ENCODE measurements around the gene KRTAP4-2.
"Not testable (repeated sequence)": the region's sequence is repeated elsewhere in the genome, so short reads cannot be mapped to it uniquely, and the experiment has no call there.

Gene KRTAP4-2

GRCh38 chr17:41177727-41178271 is at the start of gene KRTAP4-2:
Gene KRTAP4-2, minus strand, starts transcription at chr17:41178221. Its CDS starts 57 bp downstream, at chr17:41178164.
- no peak for DNase-seq
- in situ Hi-C loops (cut with HindIII; ENCODE audit: low pct_ligation_motif_present, low pct_unique_long_range_greater_than_20kb, low sequenced_read_pairs): no loop called here

DNA sequence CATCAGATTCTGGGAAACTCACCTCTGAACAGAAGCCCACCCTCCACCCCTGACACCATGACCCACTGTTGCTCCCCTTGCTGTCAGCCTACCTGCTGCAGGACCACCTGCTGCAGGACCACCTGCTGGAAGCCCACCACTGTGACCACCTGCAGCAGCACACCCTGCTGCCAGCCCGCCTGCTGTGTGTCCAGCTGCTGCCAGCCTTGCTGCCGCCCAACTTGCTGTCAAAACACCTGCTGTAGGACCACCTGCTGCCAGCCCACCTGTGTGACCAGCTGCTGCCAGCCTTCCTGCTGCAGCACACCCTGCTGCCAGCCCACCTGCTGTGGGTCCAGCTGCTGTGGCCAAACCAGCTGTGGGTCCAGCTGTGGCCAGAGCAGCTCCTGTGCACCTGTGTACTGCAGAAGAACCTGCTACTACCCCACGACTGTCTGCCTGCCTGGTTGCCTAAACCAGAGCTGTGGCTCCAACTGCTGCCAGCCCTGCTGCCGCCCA is 48.6 kb upstream of the KRTAP4-2 start, which contains the start of gene KRTAP9-2:
KRTAP9-2 (plus strand) TSS at position 51 of the 498 bp plus-strand sequence; CDS start at position 58, 7 bp downstream.
- in situ Hi-C loops (cut with HindIII; ENCODE audit: low pct_ligation_motif_present, low pct_unique_long_range_greater_than_20kb, low sequenced_read_pairs): not testable (repeated sequence)

GRCh38 chr17:41226051-41226450 is 48.0 kb upstream of the KRTAP4-2 start:
- no peak for DNase-seq

More for the DNA sequence above, 48.6 kb upstream of the KRTAP4-2 start, which contains the start of gene KRTAP9-2:
- not testable (repeated sequence) for DNase-seq

DNA sequence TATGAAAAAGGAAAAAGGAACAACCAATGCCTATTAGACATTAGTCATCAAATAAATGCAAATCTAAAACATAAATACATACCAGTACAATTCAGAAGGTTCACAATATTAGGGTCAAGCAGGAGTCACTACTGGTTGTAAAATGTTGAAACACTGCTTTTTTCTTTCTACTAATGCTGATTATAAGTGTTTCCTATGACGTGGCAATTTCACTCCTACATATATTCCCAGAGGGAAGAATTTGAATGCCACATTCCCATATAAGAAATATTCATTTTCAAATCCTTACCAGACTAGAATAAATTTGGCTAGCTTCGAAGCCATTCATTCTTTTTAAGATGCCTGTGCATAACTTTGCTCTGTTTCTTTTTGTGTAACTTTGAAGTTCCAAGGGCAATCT is 45.8 kb upstream of the KRTAP4-2 start:
- in situ Hi-C loops (cut with HindIII; ENCODE audit: low pct_ligation_motif_present, low pct_unique_long_range_greater_than_20kb, low sequenced_read_pairs): no loop called here
- no peak for DNase-seq

More at GRCh38 chr17:41226051-41226450, 48.0 kb upstream of the KRTAP4-2 start:
- in situ Hi-C loops (cut with HindIII; ENCODE audit: low pct_ligation_motif_present, low pct_unique_long_range_greater_than_20kb, low sequenced_read_pairs): no loop called here

DNA sequence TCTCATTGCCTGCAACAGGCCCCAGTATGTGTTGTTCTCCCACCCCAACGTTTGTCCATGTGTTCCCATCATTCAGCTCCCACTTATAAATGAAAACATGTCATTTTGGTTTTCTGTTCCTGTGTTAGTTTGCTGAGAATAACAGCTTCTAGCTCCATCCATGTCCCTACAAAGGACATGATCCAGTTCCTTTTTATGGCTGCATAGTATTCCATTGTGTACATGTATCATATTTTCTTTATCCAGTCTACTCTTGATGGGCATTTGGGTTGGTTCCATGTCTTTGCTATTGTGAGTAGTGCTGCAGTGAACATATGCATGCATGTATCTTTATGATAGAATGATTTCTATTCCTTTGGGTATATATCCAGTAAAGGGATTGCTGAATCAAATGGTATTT is 37.7 kb upstream of the KRTAP4-2 start:
- DNase-seq: no peak
- in situ Hi-C loops (cut with HindIII; ENCODE audit: low pct_ligation_motif_present, low pct_unique_long_range_greater_than_20kb, low sequenced_read_pairs): no loop called here

DNA sequence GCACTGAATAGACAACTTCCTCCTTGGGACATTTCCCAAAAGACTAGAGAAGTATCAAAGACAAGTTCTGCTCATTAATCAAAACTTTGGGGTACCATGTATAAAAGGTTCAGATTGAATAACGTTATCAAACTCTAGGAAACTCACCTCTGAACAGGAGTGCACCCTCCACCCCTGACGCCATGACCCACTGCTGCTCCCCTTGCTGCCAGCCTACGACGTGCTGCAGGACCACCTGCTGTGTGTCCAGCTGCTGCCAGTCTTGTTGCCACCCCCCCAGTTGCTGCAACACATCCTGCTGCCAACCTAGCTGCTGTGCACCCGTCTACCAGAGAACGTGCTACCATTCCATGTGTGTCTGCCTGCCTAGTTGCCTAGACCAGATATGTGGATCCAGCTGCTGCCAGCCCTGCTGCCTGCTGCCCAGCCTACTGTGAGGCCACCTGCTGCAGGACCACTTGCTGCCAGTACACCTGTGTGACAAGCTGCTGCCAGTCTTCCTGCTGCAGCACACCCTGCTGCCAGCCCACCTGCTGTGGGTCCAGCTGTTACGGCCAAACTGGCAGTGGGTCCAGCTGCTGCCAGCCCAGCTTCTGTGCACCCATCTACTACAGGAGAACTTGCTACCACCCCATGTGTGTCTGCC is 34.6 kb upstream of the KRTAP4-2 start:
- no peak for DNase-seq
- in situ Hi-C loops (cut with HindIII; ENCODE audit: low pct_ligation_motif_present, low pct_unique_long_range_greater_than_20kb, low sequenced_read_pairs): no loop called here

DNA sequence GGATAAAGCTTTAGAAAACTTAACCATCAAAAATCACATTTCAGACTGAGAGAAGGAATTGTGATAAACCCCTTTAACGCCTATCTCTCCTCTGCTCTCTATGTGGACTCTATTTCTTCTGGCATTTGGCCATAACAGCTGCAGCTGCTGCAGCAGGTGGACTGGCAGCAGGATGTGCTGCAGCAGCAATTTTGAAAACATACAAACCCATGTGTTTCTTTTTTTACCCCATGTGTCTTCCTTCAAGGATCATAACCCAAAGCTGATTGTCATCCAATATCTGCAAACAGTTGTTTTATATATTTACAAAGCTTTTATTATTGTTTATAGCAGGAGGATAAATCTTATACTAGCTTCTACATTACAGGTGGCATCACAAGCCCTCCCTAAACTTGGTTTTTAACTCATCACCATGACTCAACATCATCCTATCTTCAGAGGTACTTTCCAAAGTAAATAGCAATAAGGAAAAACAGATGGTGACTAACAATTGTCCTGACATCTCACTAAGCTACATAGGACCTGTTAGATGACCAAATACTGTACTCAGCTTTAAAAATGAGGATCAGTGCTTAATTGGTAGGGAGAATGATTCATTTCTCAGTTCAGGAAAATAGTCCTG is 33.9 kb upstream of the KRTAP4-2 start:
- DNase-seq: no peak

GRCh38 chr17:41199421-41200078 is 21.5 kb upstream of the KRTAP4-2 start:
- no peak for DNase-seq
- in situ Hi-C loops (cut with HindIII; ENCODE audit: low pct_ligation_motif_present, low pct_unique_long_range_greater_than_20kb, low sequenced_read_pairs): no loop called here

More for the DNA sequence above, 33.9 kb upstream of the KRTAP4-2 start:
- in situ Hi-C loops (cut with HindIII; ENCODE audit: low pct_ligation_motif_present, low pct_unique_long_range_greater_than_20kb, low sequenced_read_pairs): no loop called here

DNA sequence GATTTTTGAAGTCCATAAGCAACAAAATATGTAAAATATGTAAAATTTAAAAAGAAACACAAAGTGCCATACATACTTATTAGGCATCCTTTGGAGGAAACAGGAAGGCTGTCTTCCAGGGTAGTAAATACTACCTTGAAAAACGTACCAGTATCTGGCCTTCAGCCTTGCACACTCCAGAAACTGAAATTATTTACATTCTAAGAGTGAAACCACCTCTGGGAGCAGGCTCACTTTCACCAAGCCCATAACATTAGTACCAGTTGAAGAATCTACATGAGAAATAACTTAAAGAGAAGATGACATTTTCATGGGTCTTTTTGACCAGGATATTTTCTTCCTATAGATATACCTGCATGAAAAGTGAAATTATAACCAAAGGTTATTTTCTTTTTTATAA is 18.0 kb upstream of the KRTAP4-2 start:
- DNase-seq: no peak
- in situ Hi-C loops (cut with HindIII; ENCODE audit: low pct_ligation_motif_present, low pct_unique_long_range_greater_than_20kb, low sequenced_read_pairs): no loop called here

GRCh38 chr17:41190328-41190727 is 12.3 kb upstream of the KRTAP4-2 start:
- DNase-seq: no peak
- in situ Hi-C loops (cut with HindIII; ENCODE audit: low pct_ligation_motif_present, low pct_unique_long_range_greater_than_20kb, low sequenced_read_pairs): no loop called here

GRCh38 chr17:41189837-41190318 is 11.9 kb upstream of the KRTAP4-2 start, which contains the start of gene KRTAP9-1:
Gene KRTAP9-1, plus strand, starts transcription at chr17:41189887. Its CDS starts 0 bp downstream, at chr17:41189887.
- in situ Hi-C loops (cut with HindIII; ENCODE audit: low pct_ligation_motif_present, low pct_unique_long_range_greater_than_20kb, low sequenced_read_pairs); DNase-seq: not testable (repeated sequence)

DNA sequence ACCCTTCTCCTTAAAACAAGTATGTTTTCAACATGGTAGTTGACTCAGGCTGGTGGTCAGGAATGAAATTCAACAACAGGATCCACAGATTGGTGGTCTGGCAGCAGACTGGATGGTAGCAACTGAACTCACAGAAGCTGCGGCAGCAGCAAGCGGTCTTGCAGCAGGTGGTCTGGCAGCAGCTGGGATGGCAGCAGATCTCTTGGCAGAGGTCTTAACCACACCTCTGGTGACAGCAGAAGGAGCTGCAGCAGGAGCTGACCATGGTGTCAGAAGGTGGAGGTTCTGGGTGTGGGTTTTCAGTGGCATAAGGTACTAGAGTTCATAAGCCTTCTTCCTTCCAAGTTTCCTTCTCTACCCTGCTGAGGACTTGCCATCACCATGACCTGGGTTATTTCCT is 8.9 kb upstream of the KRTAP4-2 start:
- in situ Hi-C loops (cut with HindIII; ENCODE audit: low pct_ligation_motif_present, low pct_unique_long_range_greater_than_20kb, low sequenced_read_pairs): no loop called here
- no peak for DNase-seq

- DNase-seq: no peak
- in situ Hi-C loops (cut with HindIII; ENCODE audit: low pct_ligation_motif_present, low pct_unique_long_range_greater_than_20kb, low sequenced_read_pairs): no loop called here
These were observed 7.0 kb upstream of the KRTAP4-2 start for GRCh38 chr17:41185001-41185400.

GRCh38 chr17:41184480-41184961 is 6.5 kb upstream of the KRTAP4-2 start, which contains the start of gene KRTAP4-1:
Gene KRTAP4-1, minus strand, starts transcription at chr17:41184911. Its CDS starts 57 bp downstream, at chr17:41184854.
- in situ Hi-C loops (cut with HindIII; ENCODE audit: low pct_ligation_motif_present, low pct_unique_long_range_greater_than_20kb, low sequenced_read_pairs): no loop called here
- DNase-seq: no peak

GRCh38 chr17:41178843-41179616 is 1.0 kb upstream of the KRTAP4-2 start:
- DNase-seq: peak; percentile 19
- in situ Hi-C loops (cut with HindIII; ENCODE audit: low pct_ligation_motif_present, low pct_unique_long_range_greater_than_20kb, low sequenced_read_pairs): no loop called here

DNA sequence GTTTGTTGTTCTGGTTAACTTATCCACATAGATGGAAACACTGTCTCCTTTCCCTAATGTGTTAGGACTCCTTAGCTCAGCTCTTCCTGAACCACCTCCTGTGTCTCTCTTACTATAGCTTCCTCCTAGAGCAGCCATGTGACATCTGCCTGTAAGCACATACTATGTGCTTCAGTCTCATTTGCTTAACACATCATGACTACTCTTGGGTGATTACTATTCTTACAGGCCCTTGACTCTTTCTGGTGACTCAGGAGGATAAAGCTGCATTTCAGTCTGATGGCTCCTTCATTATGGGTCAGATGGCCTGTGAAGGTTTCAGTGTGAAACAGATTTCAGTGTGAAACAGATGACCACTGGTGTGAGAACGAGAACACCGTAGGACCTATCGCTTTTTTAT is 320 bp upstream of the KRTAP4-2 start:
- DNase-seq: no peak
- in situ Hi-C loops (cut with HindIII; ENCODE audit: low pct_ligation_motif_present, low pct_unique_long_range_greater_than_20kb, low sequenced_read_pairs): no loop called here

- no peak for DNase-seq
- in situ Hi-C loops (cut with HindIII; ENCODE audit: low pct_ligation_motif_present, low pct_unique_long_range_greater_than_20kb, low sequenced_read_pairs): no loop called here
These were observed 1.2 kb downstream of the KRTAP4-2 start for GRCh38 chr17:41176744-41177387.

Measured in ACHN (cell line).